T-helper 1 cell treated with Interleukin-12 subunit alpha and Interleukin-12 subunit beta and Interleukin-4 antibody, amounts not matched to agents 30 ng/mL and 1 ng/mL, for 36 hours (primary cell): ENCODE measurements around the gene KLHL35. TPM values are rescaled to one million over a fixed set of nuclear protein-coding genes. Genes with fewer than 3 reads are reported as not detected.
"Not testable (repeated sequence)": the region's sequence is repeated elsewhere in the genome, so short reads cannot be mapped to it uniquely, and the experiment has no call there.

Source experiments
- intact Hi-C: fragments of 100-400 bp; cut with micrococcal nuclease; formaldehyde crosslinking; loops from one replicate; pipeline ENCODE4 v1.15.1; 2024
- total RNA-seq: library from RNA; stranded (reverse); gene quantifications from 2 replicates; pipeline ENCODE4 v1.2.3, GENCODE V29; 2022

Gene KLHL35
- total RNA-seq, 1 donor from 2014 or later, result 0.96 TPM

GRCh38 chr11:75426720-75427086 lies 6.3 kb downstream of the KLHL35 start:
- intact Hi-C loops, result no loop called here

GRCh38 chr11:75425422-75425821 lies 7.6 kb downstream of the KLHL35 start:
- intact Hi-C loops, result no loop called here

DNA sequence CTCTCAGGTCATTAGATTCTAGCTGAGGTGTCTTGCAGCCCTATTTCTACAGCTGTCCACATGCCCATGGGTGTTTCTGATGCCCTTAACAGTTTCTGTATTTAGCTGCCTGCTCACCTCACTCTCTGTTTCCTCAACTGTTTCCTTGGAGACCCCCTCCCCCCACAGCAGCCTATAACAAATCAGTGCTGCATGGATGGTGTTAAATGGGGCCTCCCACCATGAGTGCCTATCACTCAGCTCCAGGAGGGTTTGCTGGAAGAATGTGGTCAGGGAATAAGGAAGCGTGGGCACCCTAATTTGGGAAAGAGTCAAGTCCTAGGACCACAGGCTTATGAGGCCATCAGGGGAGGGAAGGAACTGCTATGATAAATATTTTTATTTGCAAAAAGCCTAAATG lies 8.6 kb downstream of the KLHL35 start:
- intact Hi-C loops, result no loop called here

- intact Hi-C loops, result no loop called here
Measured at GRCh38 chr11:75423721-75424120, 9.3 kb downstream of the KLHL35 start.

DNA sequence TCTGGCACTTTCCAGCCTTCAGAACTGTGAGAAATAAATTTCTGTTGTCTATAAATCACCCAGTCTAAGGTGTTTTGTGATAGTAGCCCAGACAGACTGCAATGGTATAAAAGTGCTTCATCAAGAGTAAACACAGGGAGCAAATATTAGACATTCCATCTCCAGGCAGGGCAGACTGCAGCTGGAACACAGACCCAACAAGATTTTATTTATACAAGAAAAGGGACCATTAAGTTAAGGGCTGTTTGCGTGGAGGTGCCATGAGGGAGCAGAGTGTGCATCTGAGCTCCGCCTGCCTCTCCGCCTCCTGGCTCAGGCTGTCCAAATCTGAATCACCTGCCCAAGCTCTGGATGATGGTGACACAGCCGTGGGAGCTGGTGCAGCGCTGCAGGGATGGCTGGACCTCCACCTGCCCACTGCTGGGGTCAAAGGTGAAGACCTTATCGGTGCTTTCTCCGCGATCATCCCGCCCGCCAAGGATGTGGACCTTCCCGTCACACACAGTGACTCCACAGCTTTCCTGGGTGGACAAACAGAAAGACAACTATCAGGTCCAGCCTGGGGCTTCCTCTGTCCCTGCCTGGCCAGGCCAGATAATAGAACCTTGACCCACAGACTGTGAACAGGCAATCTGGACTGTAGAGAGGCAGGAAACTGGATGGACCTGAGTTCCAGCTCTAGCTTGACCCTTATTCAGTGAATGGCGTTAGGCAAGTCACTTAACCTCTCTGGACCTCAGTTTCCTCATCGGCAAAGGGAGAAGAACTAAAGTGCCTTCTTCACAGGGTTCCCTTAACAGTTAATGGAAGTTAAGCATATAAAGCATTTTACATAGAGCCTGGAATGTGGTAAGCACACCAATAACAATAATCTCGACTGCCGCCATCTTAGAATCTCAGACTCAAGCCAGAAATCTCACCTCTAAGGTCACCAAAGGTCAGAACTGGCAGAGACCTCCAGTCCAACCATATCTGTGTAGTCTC lies 10.5 kb downstream of the KLHL35 start:
- intact Hi-C loops, result no loop called here

GRCh38 chr11:75421902-75422247 lies 11.1 kb downstream of the KLHL35 start:
- intact Hi-C loops, result no loop called here

DNA sequence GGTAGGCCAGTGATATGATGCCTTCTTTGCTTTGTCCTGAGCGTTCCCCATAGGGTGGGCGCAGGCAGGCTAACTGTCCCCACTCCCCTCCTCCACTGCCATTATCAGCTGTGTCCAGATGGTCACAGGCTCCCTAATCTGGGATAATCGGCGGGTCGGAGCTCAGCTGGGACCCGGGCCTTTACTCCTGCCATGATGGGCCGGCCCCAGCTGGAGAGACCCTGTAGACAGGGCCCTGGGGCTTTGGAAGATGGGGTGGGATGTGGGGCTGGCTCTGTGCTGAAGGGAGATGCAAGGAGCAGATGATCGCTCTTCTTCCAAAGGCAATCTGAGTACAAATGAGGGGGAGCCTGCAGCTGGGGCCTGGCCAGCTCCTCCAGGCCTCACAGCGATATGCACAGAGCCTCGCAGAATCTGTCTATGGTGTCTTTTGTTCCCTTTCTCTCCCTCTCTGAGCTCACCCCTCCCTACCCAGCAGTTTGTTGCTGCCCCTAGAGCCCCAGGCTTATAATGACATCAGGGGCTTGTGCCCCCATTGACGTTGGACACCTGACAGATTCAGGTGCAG lies 11.9 kb downstream of the KLHL35 start:
- intact Hi-C loops, result no loop called here

DNA sequence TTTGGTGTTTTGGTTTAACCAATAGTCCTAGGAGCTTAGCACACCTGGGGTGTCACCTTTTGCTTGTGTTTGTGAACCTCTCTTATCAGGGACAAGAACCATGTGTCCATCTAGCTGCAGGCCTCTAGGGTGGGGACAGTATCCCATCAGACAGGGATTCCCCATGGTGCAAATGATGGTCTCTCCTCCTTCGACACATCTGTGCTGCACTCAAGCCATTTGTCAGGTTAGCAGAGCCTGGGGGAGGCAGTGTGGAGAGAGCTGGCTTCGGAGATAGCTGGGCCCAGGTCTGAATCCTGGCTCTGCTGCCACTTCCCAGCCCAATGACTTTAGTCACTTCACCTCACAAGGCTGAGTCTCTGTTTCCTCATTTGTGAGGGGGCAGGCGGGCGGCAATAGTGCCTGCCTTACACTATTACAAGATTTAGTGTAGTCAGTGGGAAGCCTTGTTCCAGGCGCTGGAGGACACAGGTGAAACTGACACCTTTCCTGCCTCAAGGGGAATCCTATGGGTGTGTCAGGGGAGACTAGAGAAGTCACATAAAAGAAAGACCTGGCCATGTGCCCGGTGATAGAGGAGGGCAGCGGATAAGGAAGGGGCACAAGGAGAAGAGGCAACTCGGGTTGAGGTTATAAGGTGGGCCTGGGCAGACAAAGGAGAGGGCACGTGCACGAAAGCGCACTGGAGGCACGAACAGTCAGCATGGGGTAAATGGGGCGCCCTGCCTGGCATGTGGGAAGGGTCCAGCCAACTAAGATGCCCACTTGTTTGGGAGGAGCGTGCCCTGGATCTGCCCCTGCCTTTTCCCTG lies 12.6 kb downstream of the KLHL35 start:
- intact Hi-C loops, result no loop called here

GRCh38 chr11:75413864-75414263 lies 19.1 kb downstream of the KLHL35 start:
- intact Hi-C loops, result no loop called here

DNA sequence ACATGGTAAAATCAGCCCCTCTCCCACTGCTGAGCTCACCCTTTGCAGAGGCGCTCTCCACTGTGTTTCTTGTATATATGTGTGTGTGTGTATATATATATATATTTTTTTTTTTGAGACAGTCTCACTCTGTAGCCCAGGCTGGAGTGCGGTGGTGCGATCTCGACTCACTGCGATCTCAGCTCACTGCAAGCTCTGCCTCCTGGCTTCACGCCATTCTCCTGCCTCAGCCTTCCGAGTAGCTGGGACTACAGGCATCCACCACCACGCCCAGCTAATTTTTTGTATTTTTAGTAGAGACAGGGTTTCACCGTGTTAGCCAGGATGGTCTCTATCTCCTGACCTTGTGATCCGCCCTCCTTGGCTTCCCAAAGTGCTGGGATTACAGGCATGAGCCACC lies 19.9 kb downstream of the KLHL35 start:
- intact Hi-C loops, result not testable (repeated sequence)

DNA sequence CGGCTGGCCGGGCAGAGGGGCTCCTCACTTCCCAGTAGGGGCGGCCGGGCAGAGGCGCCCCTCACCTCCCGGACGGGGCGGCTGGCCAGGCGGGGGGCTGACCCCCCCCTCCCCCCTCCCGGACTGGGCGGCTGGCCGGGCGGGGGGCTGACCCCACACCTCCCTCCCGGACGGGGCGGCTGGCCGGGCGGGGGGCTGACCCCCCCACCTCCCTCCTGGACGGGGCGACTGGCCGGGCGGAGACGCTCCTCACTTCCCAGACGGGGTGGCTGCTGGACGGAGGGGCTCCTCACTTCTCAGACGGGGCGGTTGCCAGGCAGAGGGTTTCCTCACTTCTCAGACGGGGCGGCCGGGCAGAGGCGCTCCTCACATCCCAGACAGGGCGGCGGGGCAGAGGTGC lies 23.0 kb downstream of the KLHL35 start:
- intact Hi-C loops, result loop anchor here (5.0 kb wide), 1 partner anchor 37 kb away; no protein-coding TSS in a partner anchor

DNA sequence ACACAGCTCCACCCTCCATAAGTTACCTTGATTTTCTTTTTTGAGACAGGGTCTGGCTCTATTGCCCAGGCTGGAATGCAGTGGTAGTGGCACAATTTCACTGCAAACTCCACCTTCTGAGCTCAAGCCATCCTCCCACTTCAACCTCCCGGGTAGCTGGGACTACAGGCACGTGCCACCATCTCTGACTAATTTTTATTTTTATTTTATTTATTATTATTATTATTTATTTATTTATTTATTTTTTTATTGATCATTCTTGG lies 24.1 kb downstream of the KLHL35 start:
- intact Hi-C loops, result loop anchor here (1.0 to 5.0 kb wide), 2 partner anchors 38 to 123 kb away; no protein-coding TSS in a partner anchor

GRCh38 chr11:75406338-75406777 lies 26.6 kb downstream of the KLHL35 start:
- intact Hi-C loops, result loop anchor here (5.0 kb wide), 1 partner anchor 41 kb away; no protein-coding TSS in a partner anchor

GRCh38 chr11:75403983-75404658 lies 28.9 kb downstream of the KLHL35 start:
- intact Hi-C loops, result no loop called here

- intact Hi-C loops, result no loop called here
Measured at GRCh38 chr11:75403037-75403436, 30.0 kb downstream of the KLHL35 start.

GRCh38 chr11:75402002-75402773 lies 30.8 kb downstream of the KLHL35 start:
- intact Hi-C loops, result no loop called here

- intact Hi-C loops, result no loop called here
Measured at GRCh38 chr11:75400146-75400865, 32.7 kb downstream of the KLHL35 start.

DNA sequence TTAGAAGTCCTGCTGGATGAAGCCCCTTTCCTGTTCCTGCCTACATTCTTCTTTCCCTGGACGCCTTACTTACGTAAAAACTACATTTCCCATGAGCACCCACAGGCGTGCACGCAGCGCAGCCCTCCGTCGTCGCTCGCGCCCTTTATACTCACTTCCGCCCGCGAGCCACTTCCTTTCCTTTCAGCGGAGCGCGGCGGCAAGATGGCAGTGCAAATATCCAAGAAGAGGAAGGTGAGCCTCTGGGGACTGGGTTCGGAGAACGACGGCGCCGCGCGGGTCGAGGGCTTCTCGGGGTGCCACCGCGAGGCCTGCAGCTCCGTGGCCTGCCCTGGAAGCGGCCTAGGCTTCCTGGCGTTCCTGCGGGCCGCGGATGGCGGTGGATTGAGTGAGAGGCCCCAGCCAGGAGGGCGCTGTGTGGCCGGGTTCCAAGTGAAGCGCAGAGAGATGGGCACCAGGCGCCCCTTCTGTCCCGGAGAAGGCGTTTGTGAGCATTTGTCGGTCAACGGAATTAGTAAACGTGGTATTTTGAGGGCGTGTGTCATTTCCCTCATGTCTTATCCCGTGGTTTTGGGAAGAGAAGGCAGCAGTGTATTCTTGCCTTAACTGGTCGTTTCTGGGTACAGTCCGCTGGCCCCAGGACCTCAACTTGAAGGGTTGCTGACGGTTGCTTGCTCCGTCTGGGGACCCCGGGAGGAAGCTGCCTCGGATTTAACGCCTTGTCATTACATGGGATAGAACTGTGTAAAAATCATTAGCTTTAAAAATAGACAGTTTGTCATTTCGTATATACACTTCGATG lies 33.5 kb downstream of the KLHL35 start, which contains the start of gene RPS3:
RPS3 (plus strand) TSS at position 175 of the 802 bp plus-strand sequence; CDS start at position 205, 30 bp downstream.
- intact Hi-C loops, result loop anchor here (1.0 to 2.0 kb wide), 8 partner anchors 11 to 450 kb away; partner anchors contain the start of genes NEU3, SERPINH1, SPCS2 and UVRAG

DNA sequence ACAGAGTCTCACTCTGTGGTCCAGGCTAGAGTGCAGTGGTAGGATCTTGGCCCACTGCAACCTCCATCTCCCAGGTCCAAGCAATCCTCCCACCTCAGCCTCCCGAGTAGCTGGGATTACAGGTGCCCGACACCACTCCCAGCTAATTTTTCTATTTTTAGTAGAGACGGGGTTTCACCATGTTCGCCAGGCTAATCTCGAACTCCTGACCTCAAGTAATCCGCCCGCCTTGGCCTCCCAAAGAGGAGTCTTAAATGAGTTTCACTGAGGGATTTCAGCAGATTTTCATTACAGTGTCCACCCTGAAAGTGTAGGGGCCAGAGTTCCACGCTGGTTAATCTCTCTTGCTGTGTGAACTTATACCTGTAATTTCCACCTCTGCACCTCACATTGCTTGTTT lies 34.1 kb downstream of the KLHL35 start:
- intact Hi-C loops, result loop anchor here (1.0 to 2.0 kb wide), 8 partner anchors 11 to 450 kb away; partner anchors contain the start of genes NEU3, SERPINH1, SPCS2 and UVRAG
